Subcutaneous adipose tissue (tissue), 4 donors: Measurements from ENCODE around the gene BAIAP2. TPM values are rescaled to one million over a fixed set of nuclear protein-coding genes. Genes with fewer than 3 reads are reported as not detected.

Experiments
- CTCF ChIP-seq: fragments of 450-650 bp; IDR thresholded peaks from one replicate; pipeline ENCODE4 v1.5.1; 2016; ENCODE audit warnings: low read depth, mild to moderate bottlenecking, control low read depth, antibody characterized with exemption, moderate library complexity
- total RNA-seq, 4 donors: library from RNA; depleted of rRNA; stranded (reverse); fragments of >200 nt; gene quantifications; one replicate each; pipeline ENCODE4 v1.1.0, GENCODE V29; 2016

Gene BAIAP2
- total RNA-seq, 4 donors from 2014 or later, result 17.4 to 31.1 (median 23.2) TPM

- TF ChIP-seq CTCF, result no peak
Measured at GRCh38 chr17:81132770-81133723, 98.1 kb downstream of the BAIAP2 start.

- no peak for TF ChIP-seq CTCF
Measured at GRCh38 chr17:81134064-81134781, 99.3 kb downstream of the BAIAP2 start.

GRCh38 chr17:81135505-81136278 lies 100.7 kb downstream of the BAIAP2 start:
- no peak for TF ChIP-seq CTCF

- TF ChIP-seq CTCF, result no peak
Measured at GRCh38 chr17:81136366-81136765, 101.4 kb downstream of the BAIAP2 start.

- no peak for TF ChIP-seq CTCF
Measured at GRCh38 chr17:81137248-81137647, 102.3 kb downstream of the BAIAP2 start.

- TF ChIP-seq CTCF, result no peak
Measured at GRCh38 chr17:81138083-81138482, 103.1 kb downstream of the BAIAP2 start.
